Fibroblast of skin of right quadriceps (primary cell): ENCODE measurements around the gene C2CD5.
"Not testable (repeated sequence)": the region's sequence is repeated elsewhere in the genome, so short reads cannot be mapped to it uniquely, and the experiment has no call there.

Experiments used
- DNase-seq: peaks from one replicate; pipeline ENCODE4 v3.0.0-alpha.2; 2013

Gene C2CD5

GRCh38 chr12:22535038-22535437 lies 9.3 kb downstream of the C2CD5 start:
- no peak for DNase-seq

DNA sequence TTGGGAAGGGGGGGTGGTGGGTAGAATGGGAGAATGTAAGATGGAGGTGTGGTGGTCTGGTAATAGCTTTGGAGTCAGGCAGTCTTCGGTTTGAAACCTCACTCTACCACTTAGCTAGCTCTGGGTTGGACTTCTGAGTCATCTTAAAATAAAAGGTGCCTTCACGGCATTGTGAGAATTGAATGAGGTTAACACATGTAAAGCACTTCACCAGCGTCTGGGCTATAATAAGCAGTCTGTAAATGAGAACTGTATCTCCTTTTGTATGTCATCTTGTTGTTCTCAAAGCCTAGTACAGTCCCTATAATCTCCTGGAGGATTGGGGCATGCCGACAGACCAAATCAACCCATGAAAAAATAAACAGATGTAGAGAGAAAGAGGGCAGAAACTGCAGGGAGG lies 11.2 kb downstream of the C2CD5 start:
- no peak for DNase-seq

- DNase-seq: no peak
Measured at GRCh38 chr12:22532317-22532716, 12.0 kb downstream of the C2CD5 start.

- no peak for DNase-seq
Measured at GRCh38 chr12:22531205-22531604, 13.1 kb downstream of the C2CD5 start.

GRCh38 chr12:22529281-22530060 lies 14.9 kb downstream of the C2CD5 start:
- DNase-seq: peak; percentile 49

- DNase-seq: peak; percentile 88
Measured at GRCh38 chr12:22527999-22528398, 16.3 kb downstream of the C2CD5 start.

- no peak for DNase-seq
Measured at GRCh38 chr12:22526836-22527235, 17.5 kb downstream of the C2CD5 start.

- peak; percentile 58 for DNase-seq
Measured at GRCh38 chr12:22525426-22525825, 18.9 kb downstream of the C2CD5 start.

DNA sequence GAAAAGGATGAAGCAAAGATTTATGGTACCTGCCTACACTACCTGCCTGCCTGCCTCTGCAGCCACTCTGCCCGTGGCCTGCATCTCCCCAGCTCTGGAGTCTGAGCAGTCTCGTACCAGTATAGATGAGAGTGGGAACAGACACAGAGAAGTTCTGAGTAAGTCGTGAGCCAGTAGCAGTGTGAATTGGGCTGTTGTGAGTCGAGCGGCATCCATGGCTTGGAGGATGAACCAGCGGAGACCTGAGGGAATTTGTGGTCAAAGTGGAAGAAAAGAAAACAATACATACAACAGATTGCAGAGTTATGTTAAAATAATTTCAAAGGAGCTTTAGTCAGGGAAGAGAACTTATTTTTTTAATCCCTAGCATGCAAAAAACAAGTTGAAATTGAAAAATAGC lies 25.3 kb downstream of the C2CD5 start:
- peak; percentile 52 for DNase-seq

- DNase-seq: peak; percentile 5
Measured at GRCh38 chr12:22518060-22518719, 26.2 kb downstream of the C2CD5 start.

DNA sequence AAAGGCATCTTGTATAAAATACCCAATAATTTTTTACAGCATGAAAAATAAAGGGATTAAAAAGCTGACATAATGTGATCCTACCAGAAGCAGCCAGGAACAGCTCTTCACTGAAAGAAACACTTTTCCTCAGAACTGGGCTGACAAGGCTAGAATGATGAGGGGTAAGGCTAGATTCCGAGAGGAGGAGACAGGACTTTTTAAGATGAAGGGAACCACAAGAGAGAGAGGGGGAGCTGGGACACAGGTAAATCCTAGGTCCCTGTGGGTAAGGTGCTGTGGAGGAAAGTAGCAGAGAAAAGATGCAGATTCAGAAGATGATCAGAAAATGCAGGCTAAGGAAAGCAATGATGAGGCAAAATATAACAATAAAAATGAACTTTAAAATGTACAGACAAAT lies 29.5 kb downstream of the C2CD5 start:
- no peak for DNase-seq

DNA sequence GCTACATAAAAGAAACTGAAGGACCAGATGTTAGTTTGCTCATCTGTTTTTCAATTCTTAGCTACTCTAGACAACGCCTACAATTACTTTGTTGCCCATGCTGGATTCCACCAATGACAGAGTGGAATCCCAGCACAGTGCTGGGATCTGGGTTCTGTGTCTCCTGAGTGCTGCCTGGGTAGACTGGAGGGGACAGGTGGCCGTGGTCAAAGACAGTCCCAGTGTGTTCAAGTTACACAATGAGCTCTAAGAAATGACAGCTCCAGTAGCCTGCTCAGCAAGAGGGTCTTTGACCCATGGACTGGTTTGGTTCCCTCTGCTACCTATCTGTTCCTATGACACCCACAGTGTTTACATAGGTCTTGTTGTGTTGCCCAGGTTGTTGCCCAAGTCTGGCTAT lies 38.5 kb downstream of the C2CD5 start:
- DNase-seq: no peak

DNA sequence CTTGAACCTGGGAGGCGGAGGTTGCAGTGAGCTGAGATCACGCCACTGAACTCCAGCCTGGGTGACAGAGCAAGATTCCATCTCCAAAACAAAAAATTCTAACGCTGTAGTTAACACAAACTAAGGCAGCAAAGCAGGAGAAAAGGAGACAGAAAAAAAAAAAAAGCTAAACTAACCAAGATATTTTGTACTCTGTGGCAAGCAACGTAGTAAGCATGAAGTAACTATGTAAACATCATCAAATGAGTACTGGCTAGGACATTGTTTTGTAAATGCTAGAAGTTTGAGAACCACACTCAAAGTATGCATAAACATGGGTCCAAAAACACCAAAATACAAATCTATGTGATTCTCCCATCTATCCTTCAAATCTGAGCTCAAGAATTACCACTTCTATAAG lies 44.2 kb downstream of the C2CD5 start:
- DNase-seq: no peak

- DNase-seq: no peak
Measured at GRCh38 chr12:22499445-22499844, 44.9 kb downstream of the C2CD5 start.

GRCh38 chr12:22494319-22494718 lies 50.0 kb downstream of the C2CD5 start:
- DNase-seq: no peak

GRCh38 chr12:22491034-22491433 lies 53.3 kb downstream of the C2CD5 start:
- DNase-seq: no peak

DNA sequence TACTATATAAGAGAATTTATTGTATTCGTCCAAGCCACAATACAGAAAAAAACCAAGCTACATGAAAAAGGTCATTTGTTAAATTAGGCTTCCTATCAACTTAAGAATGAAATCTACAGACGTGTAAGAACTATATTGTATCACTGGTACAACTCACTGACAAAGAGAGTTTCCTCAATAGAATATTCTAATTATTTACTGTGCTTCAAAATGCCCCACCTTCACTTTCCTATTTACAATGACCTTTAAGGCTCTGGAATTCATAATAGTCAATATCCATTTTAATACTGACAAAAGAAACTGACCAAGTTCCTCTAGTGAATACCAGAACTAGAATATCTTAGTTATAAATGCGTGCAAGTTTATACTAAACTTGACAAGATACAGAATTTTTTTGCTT lies 55.9 kb downstream of the C2CD5 start:
- no peak for DNase-seq

- DNase-seq: not testable (repeated sequence)
Measured at GRCh38 chr12:22487683-22488082, 56.7 kb downstream of the C2CD5 start.

- no peak for DNase-seq
Measured at GRCh38 chr12:22481547-22482104, 62.7 kb downstream of the C2CD5 start.

- DNase-seq: not testable (repeated sequence)
Measured at GRCh38 chr12:22480814-22481213, 63.5 kb downstream of the C2CD5 start.

DNA sequence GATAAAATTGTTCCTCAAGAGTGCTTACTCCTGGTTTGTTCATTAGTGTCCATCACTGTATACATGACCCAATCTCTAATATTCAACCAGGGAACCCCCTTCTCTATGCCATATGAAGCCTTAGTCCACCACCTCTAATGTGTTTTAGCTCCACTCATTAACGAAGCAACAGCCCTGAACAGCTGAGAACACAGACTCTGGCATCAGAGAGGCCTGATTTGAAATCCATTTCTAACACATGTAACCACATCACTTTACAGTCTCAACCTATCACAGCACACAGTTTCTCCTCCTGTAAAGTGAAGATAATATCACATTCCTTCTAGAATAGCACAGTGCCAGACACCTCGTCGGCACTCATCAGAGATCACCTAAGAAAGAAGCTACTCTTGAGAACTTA lies 64.3 kb downstream of the C2CD5 start:
- DNase-seq: no peak

DNA sequence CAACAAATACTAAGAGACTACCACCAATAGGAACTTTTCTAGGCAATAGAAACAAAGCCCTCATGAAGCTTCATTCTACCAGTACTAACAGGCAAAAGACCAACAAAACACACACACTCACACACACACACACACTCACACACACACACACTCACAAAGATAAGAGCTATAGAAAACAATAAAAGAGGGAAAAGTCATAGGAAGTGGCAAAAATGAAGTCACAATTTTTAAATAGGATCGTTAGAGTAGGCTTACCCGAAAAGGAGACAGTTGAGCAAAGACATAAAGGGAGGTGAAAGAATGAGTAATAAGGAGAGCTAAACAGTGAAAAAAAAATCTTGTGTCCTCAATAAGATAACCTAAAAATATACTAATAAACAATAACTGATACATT lies 66.5 kb downstream of the C2CD5 start:
- DNase-seq: no peak

- peak; percentile 72 for DNase-seq
Measured at GRCh38 chr12:22477166-22477893, 67.0 kb downstream of the C2CD5 start.

DNA sequence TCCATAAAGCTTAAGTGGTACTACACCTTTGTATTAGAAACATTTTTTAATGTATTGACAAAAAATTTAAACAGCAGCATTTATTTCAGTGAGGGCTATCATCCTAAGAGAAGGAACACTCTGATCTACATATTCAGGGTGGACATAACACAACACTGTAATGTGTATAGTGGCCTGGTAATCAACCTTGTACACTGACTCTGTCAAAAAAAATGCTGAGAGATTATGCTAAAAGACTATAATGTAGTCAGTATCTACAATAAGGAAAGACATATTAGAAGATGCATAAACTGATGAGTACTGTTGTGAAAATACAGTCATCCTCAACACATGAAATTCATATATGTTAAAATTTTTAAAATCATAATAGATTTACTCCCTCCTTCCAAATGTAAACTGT lies 68.2 kb downstream of the C2CD5 start:
- DNase-seq: no peak
